ENCODE measurements around the gene SNN.

The SNN gene

GRCh38 chr16:11667824-11668622, at the start of gene SNN:
Gene SNN, plus strand, starts transcription at chr16:11668455. Its CDS starts 7,605 bp downstream, at chr16:11676060.
- DNase-seq, result peak; percentile 56
- in situ Hi-C loops (cut with MboI; ENCODE audit: low pct_unique_long_range_greater_than_20kb, low sequenced_read_pairs), result no loop called here

- peak; percentile 53 for DNase-seq
- in situ Hi-C loops (cut with MboI; ENCODE audit: low pct_unique_long_range_greater_than_20kb, low sequenced_read_pairs), result no loop called here
Observed at GRCh38 chr16:11619327-11619851, 48.9 kb upstream of the SNN start.

GRCh38 chr16:11620243-11621003, 47.8 kb upstream of the SNN start:
- in situ Hi-C loops (cut with MboI; ENCODE audit: low pct_unique_long_range_greater_than_20kb, low sequenced_read_pairs), result no loop called here
- no peak for DNase-seq

- DNase-seq, result no peak
- in situ Hi-C loops (cut with MboI; ENCODE audit: low pct_unique_long_range_greater_than_20kb, low sequenced_read_pairs), result no loop called here
Observed at GRCh38 chr16:11621539-11621919, 46.7 kb upstream of the SNN start.

- in situ Hi-C loops (cut with MboI; ENCODE audit: low pct_unique_long_range_greater_than_20kb, low sequenced_read_pairs), result no loop called here
- no peak for DNase-seq
Observed at GRCh38 chr16:11621920-11622651, 46.2 kb upstream of the SNN start.

GRCh38 chr16:11624205-11624604, 44.0 kb upstream of the SNN start:
- DNase-seq, result no peak
- in situ Hi-C loops (cut with MboI; ENCODE audit: low pct_unique_long_range_greater_than_20kb, low sequenced_read_pairs), result no loop called here

GRCh38 chr16:11624636-11625607, 43.3 kb upstream of the SNN start:
- in situ Hi-C loops (cut with MboI; ENCODE audit: low pct_unique_long_range_greater_than_20kb, low sequenced_read_pairs), result no loop called here
- peak; percentile 68 for DNase-seq

- DNase-seq, result no peak
- in situ Hi-C loops (cut with MboI; ENCODE audit: low pct_unique_long_range_greater_than_20kb, low sequenced_read_pairs), result no loop called here
Observed at GRCh38 chr16:11625769-11626168, 42.5 kb upstream of the SNN start.

GRCh38 chr16:11626657-11627291, 41.5 kb upstream of the SNN start:
- in situ Hi-C loops (cut with MboI; ENCODE audit: low pct_unique_long_range_greater_than_20kb, low sequenced_read_pairs), result no loop called here

GRCh38 chr16:11627292-11627663, 41.0 kb upstream of the SNN start:
- in situ Hi-C loops (cut with MboI; ENCODE audit: low pct_unique_long_range_greater_than_20kb, low sequenced_read_pairs), result no loop called here
- DNase-seq, result no peak

More at GRCh38 chr16:11626657-11627291, 41.5 kb upstream of the SNN start:
- DNase-seq, result no peak

- in situ Hi-C loops (cut with MboI; ENCODE audit: low pct_unique_long_range_greater_than_20kb, low sequenced_read_pairs), result no loop called here
- DNase-seq, result no peak
Observed at GRCh38 chr16:11627822-11628457, 40.3 kb upstream of the SNN start.

GRCh38 chr16:11629071-11630030, 38.9 kb upstream of the SNN start:
- in situ Hi-C loops (cut with MboI; ENCODE audit: low pct_unique_long_range_greater_than_20kb, low sequenced_read_pairs), result no loop called here

GRCh38 chr16:11630046-11630767, 38.0 kb upstream of the SNN start:
- in situ Hi-C loops (cut with MboI; ENCODE audit: low pct_unique_long_range_greater_than_20kb, low sequenced_read_pairs), result no loop called here
- no peak for DNase-seq

More at GRCh38 chr16:11629071-11630030, 38.9 kb upstream of the SNN start:
- peak; percentile 86 for DNase-seq

GRCh38 chr16:11630768-11631056, 37.5 kb upstream of the SNN start:
- in situ Hi-C loops (cut with MboI; ENCODE audit: low pct_unique_long_range_greater_than_20kb, low sequenced_read_pairs), result no loop called here
- DNase-seq, result no peak

GRCh38 chr16:11631214-11631613, 37.0 kb upstream of the SNN start:
- in situ Hi-C loops (cut with MboI; ENCODE audit: low pct_unique_long_range_greater_than_20kb, low sequenced_read_pairs), result no loop called here
- no peak for DNase-seq

GRCh38 chr16:11632455-11632939, 35.8 kb upstream of the SNN start:
- DNase-seq, result no peak
- in situ Hi-C loops (cut with MboI; ENCODE audit: low pct_unique_long_range_greater_than_20kb, low sequenced_read_pairs), result no loop called here
